SU-DHL-6 (cell line): ENCODE measurements around the gene GARS1.

ENCODE experiments used
- H2AFZ ChIP-seq: fragments of 200-600 bp; sonication (generic); 2 replicates; pipeline ENCODE4 v1.6.1; 2014; ENCODE audit warnings: low read depth, mild to moderate bottlenecking, moderate library complexity, mixed read lengths, antibody characterized with exemption, low read length; ENCODE audit not compliant: severe bottlenecking
- H3F3A ChIP-seq: fragments of 200-600 bp; shearing (Covaris generic); 2 replicates; pipeline ENCODE4 v1.6.0; 2016; ENCODE audit warnings: antibody characterized with exemption, mild to moderate bottlenecking; ENCODE audit not compliant: insufficient read depth
- H3K27ac ChIP-seq: fragments of 200-600 bp; sonication (generic); 2 replicates; pipeline ENCODE4 v1.5.1; 2016; ENCODE audit warnings: low read depth, mild to moderate bottlenecking, low read length, moderate library complexity, mixed read lengths
- H3K27me3 ChIP-seq: fragments of 200-600 bp; sonication (generic), shearing (Covaris generic); 2 replicates; pipeline ENCODE4 v1.6.0; 2014; ENCODE audit warnings: mild to moderate bottlenecking, low read length
- H3K36me3 ChIP-seq: fragments of 200-600 bp; sonication (generic); 2 replicates; pipeline ENCODE4 v1.6.1; 2014; ENCODE audit warnings: mild to moderate bottlenecking, low read length, mixed read lengths
- H3K4me2 ChIP-seq: fragments of 300-600, 200-600 bp; shearing (Covaris generic), sonication (generic); 2 replicates; pipeline ENCODE4 v1.6.0; 2014; ENCODE audit warnings: low read length, low read depth, mild to moderate bottlenecking; ENCODE audit not compliant: poor library complexity, severe bottlenecking
- H3K4me3 ChIP-seq: fragments of 200-600 bp; sonication (generic); 2 replicates; pipeline ENCODE4 v1.5.1; 2014; ENCODE audit warnings: antibody characterized with exemption, low read length, mild to moderate bottlenecking, mixed read lengths; ENCODE audit not compliant: insufficient read depth, poor library complexity, severe bottlenecking
- H3K79me2 ChIP-seq: fragments of 200-600 bp; sonication (generic); 2 replicates; pipeline ENCODE4 v1.6.1; 2014; ENCODE audit warnings: mild to moderate bottlenecking, low read length, moderate library complexity; ENCODE audit not compliant: insufficient read depth
- H3K9ac ChIP-seq: fragments of 200-600 bp; sonication (generic); 2 replicates; pipeline ENCODE4 v1.7.0; 2014; ENCODE audit warnings: mild to moderate bottlenecking, low read length
- H3K9me2 ChIP-seq: fragments of 200-600 bp; sonication (generic); replicated peaks from 2 replicates; pipeline ENCODE4 v1.6.1; 2014; ENCODE audit warnings: low read length; ENCODE audit not compliant: insufficient read depth
- H3K9me3 ChIP-seq: fragments of 200-600 bp; sonication (generic); 2 replicates; pipeline ENCODE4 v1.6.1; 2014; ENCODE audit warnings: low read length, mixed read lengths; ENCODE audit not compliant: insufficient read depth
- H4K20me1 ChIP-seq: fragments of 200-600 bp; sonication (generic); 2 replicates; pipeline ENCODE4 v1.6.1; 2014; ENCODE audit warnings: low read depth, mild to moderate bottlenecking, antibody characterized with exemption, low read length, moderate library complexity, mixed read lengths
- EZH2phosphoT487 ChIP-seq: fragments of 200-600 bp; sonication (generic), shearing (Covaris generic); conservative IDR thresholded peaks from 2 replicates; pipeline ENCODE4 v1.6.1; 2018; ENCODE audit warnings: mild to moderate bottlenecking, antibody characterized with exemption, low read length, moderate library complexity, mixed read lengths
- TF ChIP-seq, protein P1 (sequence below): fragments of 200-600 bp; sonication (generic); IDR thresholded peaks from one replicate; pipeline ENCODE4 v1.5.1; 2017; ENCODE audit warnings: antibody characterized with exemption, mild to moderate bottlenecking, low read length, moderate library complexity; ENCODE audit not compliant: insufficient read depth, poor library complexity, severe bottlenecking

GARS1 gene

DNA sequence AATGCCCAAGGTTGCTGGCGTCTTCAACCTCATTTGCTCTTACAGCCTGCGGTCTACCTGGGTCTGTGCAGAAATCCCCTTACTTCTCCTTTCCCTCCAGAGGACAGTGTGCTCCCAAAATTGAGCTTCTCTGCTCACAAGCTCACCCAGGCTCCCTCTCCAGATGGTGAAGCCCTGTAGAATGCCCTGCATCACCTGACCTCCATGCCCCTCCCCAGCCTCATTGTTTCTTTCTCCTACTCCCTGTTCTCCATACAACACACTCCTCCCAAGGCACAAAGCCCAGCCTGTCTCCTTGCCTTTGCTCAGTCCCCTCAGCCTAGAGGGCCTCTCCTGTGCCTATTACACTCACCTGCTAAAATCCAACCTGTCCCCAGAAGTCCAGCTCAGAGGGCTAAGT lies 84.1 kb downstream of the GARS1 start:
- Histone ChIP-seq H2AFZ (no peak overlapping the region), H3F3A (no peaks in the 10 kb centered on the region), H3K4me3 (no peak overlapping the region), H3K4me2 (no peak overlapping the region), H3K79me2 (no peaks in the 10 kb centered on the region), H3K27ac (no peak overlapping the region), H3K9ac (no peak overlapping the region), H3K9me2 (no peaks in the 10 kb centered on the region), H3K9me3 (no peaks in the 10 kb centered on the region), H3K27me3 (no peaks in the 10 kb centered on the region), H4K20me1 (no peaks in the 10 kb centered on the region), H3K36me3 (no peaks in the 10 kb centered on the region)
- no peak for TF ChIP-seq EZH2phosphoT487
- TF ChIP-seq, protein P1, sequence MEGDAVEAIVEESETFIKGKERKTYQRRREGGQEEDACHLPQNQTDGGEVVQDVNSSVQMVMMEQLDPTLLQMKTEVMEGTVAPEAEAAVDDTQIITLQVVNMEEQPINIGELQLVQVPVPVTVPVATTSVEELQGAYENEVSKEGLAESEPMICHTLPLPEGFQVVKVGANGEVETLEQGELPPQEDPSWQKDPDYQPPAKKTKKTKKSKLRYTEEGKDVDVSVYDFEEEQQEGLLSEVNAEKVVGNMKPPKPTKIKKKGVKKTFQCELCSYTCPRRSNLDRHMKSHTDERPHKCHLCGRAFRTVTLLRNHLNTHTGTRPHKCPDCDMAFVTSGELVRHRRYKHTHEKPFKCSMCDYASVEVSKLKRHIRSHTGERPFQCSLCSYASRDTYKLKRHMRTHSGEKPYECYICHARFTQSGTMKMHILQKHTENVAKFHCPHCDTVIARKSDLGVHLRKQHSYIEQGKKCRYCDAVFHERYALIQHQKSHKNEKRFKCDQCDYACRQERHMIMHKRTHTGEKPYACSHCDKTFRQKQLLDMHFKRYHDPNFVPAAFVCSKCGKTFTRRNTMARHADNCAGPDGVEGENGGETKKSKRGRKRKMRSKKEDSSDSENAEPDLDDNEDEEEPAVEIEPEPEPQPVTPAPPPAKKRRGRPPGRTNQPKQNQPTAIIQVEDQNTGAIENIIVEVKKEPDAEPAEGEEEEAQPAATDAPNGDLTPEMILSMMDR: no peak

DNA sequence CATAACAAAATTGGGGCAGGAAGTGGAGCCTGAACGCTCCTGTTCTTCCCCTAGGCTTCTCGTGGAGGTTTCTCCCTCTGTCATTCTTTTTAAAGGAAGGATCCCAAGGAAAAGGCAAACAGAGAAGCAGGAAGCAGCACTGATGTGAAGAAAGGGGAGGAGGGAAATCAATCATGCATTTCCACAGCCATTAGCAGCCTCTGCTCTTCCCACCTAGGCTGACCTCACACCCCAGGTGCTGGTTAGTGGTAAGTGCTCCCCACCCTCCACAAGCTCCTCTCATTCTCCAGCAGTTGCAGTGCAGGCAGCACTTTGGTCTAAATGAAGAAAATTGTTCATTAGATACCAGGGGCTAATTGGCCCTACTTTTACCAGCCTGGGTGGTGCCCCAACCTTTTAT lies 85.0 kb downstream of the GARS1 start:
- Histone ChIP-seq H3K27ac (no peak overlapping the region), H3K27me3 (no peaks in the 10 kb centered on the region), H3K36me3 (no peaks in the 10 kb centered on the region), H3K79me2 (no peaks in the 10 kb centered on the region), H3K9me3 (no peaks in the 10 kb centered on the region), H3K4me2 (no peak overlapping the region), H2AFZ (no peak overlapping the region), H3K4me3 (no peak overlapping the region), H3K9ac (no peak overlapping the region), H3F3A (no peaks in the 10 kb centered on the region), H3K9me2 (no peaks in the 10 kb centered on the region), H4K20me1 (no peaks in the 10 kb centered on the region)
- TF ChIP-seq, protein P1: no peak
- TF ChIP-seq EZH2phosphoT487: no peak

DNA sequence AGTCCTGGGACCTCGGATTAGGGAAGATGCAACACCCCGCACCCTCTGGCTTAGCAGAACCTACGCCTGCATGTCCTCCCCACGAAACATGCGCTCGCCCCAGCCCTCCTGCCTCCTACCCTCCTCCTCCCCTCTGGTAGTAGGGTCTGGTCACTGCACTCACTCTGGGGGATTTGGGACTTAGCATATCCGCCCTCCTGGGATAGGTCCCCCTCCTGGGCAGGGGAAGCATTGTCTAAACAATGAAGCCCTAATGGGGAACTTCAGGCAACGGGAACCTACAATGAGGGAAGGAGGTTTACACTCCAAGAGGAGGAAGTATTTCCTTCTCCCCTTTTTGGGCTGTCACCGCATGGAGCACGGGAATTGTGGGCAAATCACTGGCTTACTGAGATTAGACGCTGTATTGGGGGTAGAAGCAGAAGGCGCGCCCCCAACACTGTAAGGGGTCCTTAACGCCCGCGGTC lies 86.7 kb downstream of the GARS1 start:
- Histone ChIP-seq H3K4me2 (no peak overlapping the region), H3K9me3 (no peaks in the 10 kb centered on the region), H3K36me3 (no peaks in the 10 kb centered on the region), H3K27ac (no peak overlapping the region), H3K27me3 (no peaks in the 10 kb centered on the region), H4K20me1 (no peaks in the 10 kb centered on the region), H3K9me2 (no peaks in the 10 kb centered on the region), H3F3A (no peaks in the 10 kb centered on the region), H2AFZ (no peak overlapping the region), H3K4me3 (no peak overlapping the region), H3K79me2 (no peaks in the 10 kb centered on the region), H3K9ac (no peak overlapping the region)
- TF ChIP-seq EZH2phosphoT487: no peak
- TF ChIP-seq, protein P1: no peak
